Left lung (tissue), 10 donors: ENCODE results near the gene LHX6. TPM values are rescaled to one million over a fixed set of nuclear protein-coding genes. Genes with fewer than 3 reads are reported as not detected.

Experiments used
- ATAC-seq: fragments of 200-7000 bp; cut with Tn5 transposase; one replicate; pipeline ENCODE4 v1.9.1; 2020; ENCODE audit warnings: moderate library complexity
- DNase-seq, 4 donors: peaks; one replicate each; pipeline ENCODE4 v3.0.0-alpha.2; 2013 to 2020
- H3K27ac ChIP-seq, 2 donors: fragments of 200-600 bp; sonication (generic) in 1 of 2; one replicate each; pipeline versions ENCODE4 v1.5.0 to v1.8.0; 2020 to 2021
- H3K27me3 ChIP-seq, 2 donors: fragments of 200-600 bp; sonication (generic) in 1 of 2; one replicate each; pipeline versions ENCODE4 v1.5.0 to v1.8.0; 2020 to 2021
- H3K36me3 ChIP-seq, 2 donors: fragments of 200-600 bp; sonication (generic) in 1 of 2; one replicate each; pipeline versions ENCODE4 v1.5.0 to v1.8.0; 2020 to 2021
- H3K4me1 ChIP-seq, 2 donors: fragments of 200-600 bp; one replicate each; pipeline ENCODE4 v1.8.0; 2021
- H3K4me3 ChIP-seq, 2 donors: fragments of 200-600 bp; sonication (generic) in 1 of 2; one replicate each; pipeline versions ENCODE4 v1.5.0 to v1.8.0; 2020 to 2021; ENCODE audit warnings: mild to moderate bottlenecking in 1 of 2
- H3K9me3 ChIP-seq, 2 donors: fragments of 200-600 bp; sonication (generic) in 1 of 2; one replicate each; pipeline versions ENCODE4 v1.5.0 to v1.8.0; 2020 to 2021
- intact Hi-C, 2 donors: fragments of 100-400 bp; cut with DNase I; formaldehyde crosslinking; loops; one replicate each; pipeline versions ENCODE4 v1.11.2 to v1.14.2; 2022
- polyA plus RNA-seq, 6 donors: library from polyadenylated mRNA; unstranded; fragments of 120-200 nt; gene quantifications; one replicate each; pipeline ENCODE4 v1.2.1, GENCODE V29; 2013; ENCODE audit not compliant: insufficient read length in 6 of 6
- total RNA-seq, 2 donors: library from RNA; stranded (reverse); fragmentation: NEBNext Ultra II Directional; extraction: Animal tissue kit (Norgen Biotek cat#: 25700); gene quantifications; one replicate each; pipeline ENCODE4 v1.2.1, GENCODE V29; 2021
- TF ChIP-seq, protein P1 (sequence below), 2 donors: fragments of 200-600 bp; sonication (generic) in 1 of 2; IDR thresholded peaks; one replicate each; pipeline versions ENCODE4 v1.5.0 to v1.8.0; 2021; ENCODE audit warnings: antibody characterized with exemption in 2 of 2
- donor health status: DM: no; HTN: yes; CAD: no.
- donor health status: DM: no; HTN: no; CAD: no.

LHX6 gene
- total and polyA plus RNA-seq, 8 donors, result 4.8 to 25.4 (median 18.2) TPM

GRCh38 chr9:122179690-122180074, 49.1 kb downstream of the LHX6 start:
- ATAC-seq (no peak), DNase-seq (no peak)
- H3K9me3 ChIP-seq, result no peaks in the 10 kb centered on the region
- peaks cover 0 to 19% of the 10 kb centered on the region in 2 donors for H3K27me3 ChIP-seq
- H3K4me1 ChIP-seq, result no peaks in the 10 kb centered on the region
- TF ChIP-seq, protein P1, sequence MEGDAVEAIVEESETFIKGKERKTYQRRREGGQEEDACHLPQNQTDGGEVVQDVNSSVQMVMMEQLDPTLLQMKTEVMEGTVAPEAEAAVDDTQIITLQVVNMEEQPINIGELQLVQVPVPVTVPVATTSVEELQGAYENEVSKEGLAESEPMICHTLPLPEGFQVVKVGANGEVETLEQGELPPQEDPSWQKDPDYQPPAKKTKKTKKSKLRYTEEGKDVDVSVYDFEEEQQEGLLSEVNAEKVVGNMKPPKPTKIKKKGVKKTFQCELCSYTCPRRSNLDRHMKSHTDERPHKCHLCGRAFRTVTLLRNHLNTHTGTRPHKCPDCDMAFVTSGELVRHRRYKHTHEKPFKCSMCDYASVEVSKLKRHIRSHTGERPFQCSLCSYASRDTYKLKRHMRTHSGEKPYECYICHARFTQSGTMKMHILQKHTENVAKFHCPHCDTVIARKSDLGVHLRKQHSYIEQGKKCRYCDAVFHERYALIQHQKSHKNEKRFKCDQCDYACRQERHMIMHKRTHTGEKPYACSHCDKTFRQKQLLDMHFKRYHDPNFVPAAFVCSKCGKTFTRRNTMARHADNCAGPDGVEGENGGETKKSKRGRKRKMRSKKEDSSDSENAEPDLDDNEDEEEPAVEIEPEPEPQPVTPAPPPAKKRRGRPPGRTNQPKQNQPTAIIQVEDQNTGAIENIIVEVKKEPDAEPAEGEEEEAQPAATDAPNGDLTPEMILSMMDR (IDR thresholded peaks at IDR 0.05), result no peak
- intact Hi-C loops, result no loop called here
- no peak overlapping the region for H3K27ac ChIP-seq
- no peaks in the 10 kb centered on the region for H3K36me3 ChIP-seq
- H3K4me3 ChIP-seq, result no peak overlapping the region

DNA sequence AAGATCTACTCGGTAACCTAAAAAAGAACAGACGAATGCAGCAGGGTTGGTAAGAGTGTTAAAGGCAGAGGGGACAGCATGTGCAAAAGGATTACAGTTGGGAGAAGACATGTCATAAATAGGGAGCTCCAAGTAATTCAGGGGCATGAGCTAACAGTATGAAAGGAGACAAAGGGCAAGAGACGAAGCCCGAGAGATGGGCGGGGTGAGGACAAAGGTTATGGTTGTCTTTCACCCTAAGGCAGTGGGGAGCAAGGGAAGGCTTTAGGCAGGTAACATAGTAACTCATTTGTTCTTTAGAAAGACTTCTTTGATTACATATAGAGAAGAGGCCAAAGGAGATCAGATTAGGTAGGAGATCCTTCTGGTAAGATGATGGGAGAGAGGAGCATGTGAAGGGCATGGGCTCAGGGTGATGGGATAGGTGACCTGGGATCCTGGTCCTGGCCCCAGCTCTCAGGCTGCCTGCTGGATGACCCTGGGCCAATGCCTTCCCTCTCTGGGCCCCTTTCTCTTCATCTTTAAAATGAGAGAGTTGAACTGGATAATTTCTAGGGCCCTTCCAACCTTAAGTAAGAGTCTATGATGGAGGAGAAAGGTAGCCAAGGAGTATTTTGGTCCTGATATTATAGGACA, 49.6 kb downstream of the LHX6 start:
- TF ChIP-seq, protein P1 (IDR thresholded peaks at IDR 0.05), result no peak
- DNase-seq (no peak), ATAC-seq (no peak)
- peaks cover 0 to 19% of the 10 kb centered on the region in 2 donors for H3K27me3 ChIP-seq
- no peak overlapping the region for H3K27ac ChIP-seq
- H3K36me3 ChIP-seq, result no peaks in the 10 kb centered on the region
- no peaks in the 10 kb centered on the region for H3K9me3 ChIP-seq
- no peaks in the 10 kb centered on the region for H3K4me1 ChIP-seq
- H3K4me3 ChIP-seq, result no peak overlapping the region
- intact Hi-C loops, result no loop called here

DNA sequence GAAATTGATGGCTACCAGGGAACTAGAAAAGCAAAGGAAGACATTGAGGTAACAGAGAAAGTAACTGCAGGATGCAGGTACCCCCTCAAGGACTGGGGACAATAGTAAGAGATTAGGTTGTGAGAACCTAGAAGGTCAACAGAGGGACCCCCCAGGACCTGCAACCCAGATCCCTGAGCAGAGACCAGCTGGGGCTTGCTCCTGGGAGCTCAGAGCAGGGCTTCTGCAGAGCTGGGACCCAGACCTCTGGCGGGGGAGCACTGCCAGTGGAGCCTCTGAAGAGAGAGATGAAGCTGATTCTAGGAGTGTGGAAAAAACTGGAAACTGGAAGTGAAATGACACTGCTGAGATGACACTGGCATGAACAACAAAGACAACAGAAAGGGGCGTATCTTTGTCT, 51.8 kb downstream of the LHX6 start:
- peaks cover 0 to 16% of the 10 kb centered on the region in 2 donors for H3K27me3 ChIP-seq
- TF ChIP-seq, protein P1 (IDR thresholded peaks at IDR 0.05), result no peak
- DNase-seq, result no peak
- no peaks in the 10 kb centered on the region for H3K4me1 ChIP-seq
- H3K27ac ChIP-seq, result no peak overlapping the region
- H3K4me3 ChIP-seq, result no peak overlapping the region
- intact Hi-C loops, result no loop called here
- no peaks in the 10 kb centered on the region for H3K9me3 ChIP-seq
- ATAC-seq, result no peak
- H3K36me3 ChIP-seq, result no peaks in the 10 kb centered on the region

- no peak overlapping the region for H3K4me3 ChIP-seq
- intact Hi-C loops, result no loop called here
- H3K9me3 ChIP-seq, result no peaks in the 10 kb centered on the region
- ATAC-seq (no peak), DNase-seq (no peak)
- H3K27me3 ChIP-seq, result peaks cover 0 to 16% of the 10 kb centered on the region in 2 donors
- no peaks in the 10 kb centered on the region for H3K36me3 ChIP-seq
- TF ChIP-seq, protein P1 (IDR thresholded peaks at IDR 0.05), result no peak
- no peak overlapping the region for H3K27ac ChIP-seq
- no peaks in the 10 kb centered on the region for H3K4me1 ChIP-seq
Measured at GRCh38 chr9:122173670-122174069, 55.1 kb downstream of the LHX6 start.

- Histone ChIP-seq H3K4me1 (no peaks in the 10 kb centered on the region), H3K9me3 (no peaks in the 10 kb centered on the region), H3K4me3 (no peak overlapping the region), H3K27ac (no peak overlapping the region), H3K36me3 (no peaks in the 10 kb centered on the region), H3K27me3 (peaks cover 0 to 12% of the 10 kb centered on the region in 2 donors)
- DNase-seq (no peak), ATAC-seq (no peak)
- intact Hi-C loops, result no loop called here
- TF ChIP-seq, protein P1 (IDR thresholded peaks at IDR 0.05), result no peak
Measured at GRCh38 chr9:122172131-122172530, 56.6 kb downstream of the LHX6 start.
